GM23338 (cell line): ENCODE results near the gene KRT38.
"Not testable (repeated sequence)": the region's sequence is repeated elsewhere in the genome, so short reads cannot be mapped to it uniquely, and the experiment has no call there.

Source experiments
- CREB1 ChIP-seq: fragments of 250-450 bp; sonication (Bioruptor Pico); IDR thresholded peaks from 2 replicates; pipeline ENCODE4 v1.5.0; 2020; ENCODE audit warnings: low read depth, mild to moderate bottlenecking, moderate library complexity
- EZH2 ChIP-seq: fragments of 200-600 bp; sonication (generic); IDR thresholded peaks from one replicate; pipeline ENCODE4 v1.8.0; 2017; ENCODE audit warnings: antibody characterized with exemption, mild to moderate bottlenecking, low read depth; ENCODE audit not compliant: unreplicated experiment
- EZH2phosphoT487 ChIP-seq: fragments of 200-600 bp; sonication (generic); IDR thresholded peaks from one replicate; pipeline ENCODE4 v1.8.1; 2018; ENCODE audit warnings: antibody characterized with exemption; ENCODE audit not compliant: unreplicated experiment
- POLR2AphosphoS5 ChIP-seq: IDR thresholded peaks from 2 replicates; pipeline ENCODE4 v1.6.1; 2016; ENCODE audit warnings: antibody characterized with exemption, low read depth
- STAT1 ChIP-seq: IDR thresholded peaks from one replicate; pipeline ENCODE4 v1.6.1; 2016; ENCODE audit warnings: antibody characterized with exemption; ENCODE audit not compliant: unreplicated experiment
- ZNF331 ChIP-seq: fragments of 250-450 bp; sonication (Bioruptor Pico); IDR thresholded peaks from 2 replicates; pipeline ENCODE4 v1.5.0; 2020; ENCODE audit warnings: low read depth, mild to moderate bottlenecking, moderate library complexity
- TF ChIP-seq, protein P1 (sequence below), 2 experiments: fragments of 200-600 bp in 1 of 2; sonication (generic) in 1 of 2; conservative IDR thresholded peaks; 2 replicates each; pipeline versions ENCODE4 v1.5.1 to v1.6.1; 2016 to 2017; ENCODE audit warnings: antibody characterized with exemption in 2 of 2, low read depth in 2 of 2, mild to moderate bottlenecking in 2 of 2, moderate library complexity in 1 of 2

GRCh38 chr17:41430376-41430775, 10.4 kb downstream of the KRT38 start:
- TF ChIP-seq, protein P1, sequence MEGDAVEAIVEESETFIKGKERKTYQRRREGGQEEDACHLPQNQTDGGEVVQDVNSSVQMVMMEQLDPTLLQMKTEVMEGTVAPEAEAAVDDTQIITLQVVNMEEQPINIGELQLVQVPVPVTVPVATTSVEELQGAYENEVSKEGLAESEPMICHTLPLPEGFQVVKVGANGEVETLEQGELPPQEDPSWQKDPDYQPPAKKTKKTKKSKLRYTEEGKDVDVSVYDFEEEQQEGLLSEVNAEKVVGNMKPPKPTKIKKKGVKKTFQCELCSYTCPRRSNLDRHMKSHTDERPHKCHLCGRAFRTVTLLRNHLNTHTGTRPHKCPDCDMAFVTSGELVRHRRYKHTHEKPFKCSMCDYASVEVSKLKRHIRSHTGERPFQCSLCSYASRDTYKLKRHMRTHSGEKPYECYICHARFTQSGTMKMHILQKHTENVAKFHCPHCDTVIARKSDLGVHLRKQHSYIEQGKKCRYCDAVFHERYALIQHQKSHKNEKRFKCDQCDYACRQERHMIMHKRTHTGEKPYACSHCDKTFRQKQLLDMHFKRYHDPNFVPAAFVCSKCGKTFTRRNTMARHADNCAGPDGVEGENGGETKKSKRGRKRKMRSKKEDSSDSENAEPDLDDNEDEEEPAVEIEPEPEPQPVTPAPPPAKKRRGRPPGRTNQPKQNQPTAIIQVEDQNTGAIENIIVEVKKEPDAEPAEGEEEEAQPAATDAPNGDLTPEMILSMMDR (conservative IDR thresholded peaks at IDR 0.05; ENCODE audit: low read depth in 2 of 2) = not testable (repeated sequence)
- not testable (repeated sequence) for TF ChIP-seq EZH2; EZH2phosphoT487; CREB1 (CRISPR knock-in tag); STAT1; POLR2AphosphoS5; ZNF331 (CRISPR knock-in tag)
